ENCODE measurements around the gene HBD. TPM values are rescaled to one million over a fixed set of nuclear protein-coding genes. Genes with fewer than 3 reads are reported as not detected.

Gene HBD
- total RNA-seq, 1 experiment from 2014 or later, result not detected

- Mint-ChIP-seq H3K27me3 (ENCODE audit: insufficient read depth, unreplicated experiment) (peaks cover 12% of the 10 kb centered on the region), H3K27ac (ENCODE audit: unreplicated experiment) (no peak overlapping the region), H3K4me1 (ENCODE audit: low read depth, unreplicated experiment) (no peaks in the 10 kb centered on the region), H3K9me3 (ENCODE audit: unreplicated experiment) (no peaks in the 10 kb centered on the region), H3K36me3 (ENCODE audit: insufficient read depth, unreplicated experiment) (no peaks in the 10 kb centered on the region), H3K4me3 (ENCODE audit: unreplicated experiment) (no peak overlapping the region)
- DNase-seq, result no peak
- Histone ChIP-seq H3K4me3 (ENCODE audit: low read depth, low read length) (no peak overlapping the region), H3K27me3 (replicated peaks; ENCODE audit: control insufficient read depth, insufficient read depth, low read length) (no peaks in the 10 kb centered on the region), H3K9me3 (no peaks in the 10 kb centered on the region), H3K36me3 (ENCODE audit: control insufficient read depth, insufficient read depth, low read length) (no peaks in the 10 kb centered on the region), H3K4me1 (no peaks in the 10 kb centered on the region)
- ChIA-PET CTCF (interaction anchor here (0.6 kb wide), 1 partner anchor 11 kb away, joined by 3 read pairs; no protein-coding TSS in a partner anchor), POLR2A (no interaction called here)
- BruUV-seq (replicated peaks), result no TSS peak
- no peak for TF ChIP-seq CTCF (IDR thresholded peaks at IDR 0.05; ENCODE audit: insufficient read depth in 1 of 2, low read depth in 1 of 2, low read length in 1 of 2, severe bottlenecking in 1 of 2, unreplicated experiment in 1 of 2)
- intact Hi-C loops (cut with micrococcal nuclease; ENCODE audit: unreplicated experiment), result no loop called here
Measured at GRCh38 chr11:5238486-5238885, 4.2 kb upstream of the HBD start.

GRCh38 chr11:5237420-5237819 is 3.1 kb upstream of the HBD start:
- no peak for DNase-seq
- no peaks in the 10 kb centered on the region for H3K27me3 ChIP-seq (replicated peaks; ENCODE audit: control insufficient read depth, insufficient read depth, low read length)
- no peaks in the 10 kb centered on the region for H3K36me3 ChIP-seq (ENCODE audit: control insufficient read depth, insufficient read depth, low read length)
- no peaks in the 10 kb centered on the region for H3K4me1 Mint-ChIP-seq (ENCODE audit: low read depth, unreplicated experiment)
- no peak overlapping the region for H3K4me3 Mint-ChIP-seq (ENCODE audit: unreplicated experiment)
- POLR2A ChIA-PET, result no interaction called here
- intact Hi-C loops (cut with micrococcal nuclease; ENCODE audit: unreplicated experiment), result no loop called here
- no peaks in the 10 kb centered on the region for H3K9me3 ChIP-seq
- no peak overlapping the region for H3K27ac Mint-ChIP-seq (ENCODE audit: unreplicated experiment)
- H3K4me3 ChIP-seq (ENCODE audit: low read depth, low read length), result no peak overlapping the region
- peaks cover 12% of the 10 kb centered on the region for H3K27me3 Mint-ChIP-seq (ENCODE audit: insufficient read depth, unreplicated experiment)
- no TSS peak for BruUV-seq (replicated peaks)
- TF ChIP-seq CTCF (IDR thresholded peaks at IDR 0.05; ENCODE audit: insufficient read depth in 1 of 2, low read depth in 1 of 2, low read length in 1 of 2, severe bottlenecking in 1 of 2, unreplicated experiment in 1 of 2), result no peak
- no peaks in the 10 kb centered on the region for H3K4me1 ChIP-seq
- CTCF ChIA-PET, result no interaction called here
- no peaks in the 10 kb centered on the region for H3K9me3 Mint-ChIP-seq (ENCODE audit: unreplicated experiment)
- H3K36me3 Mint-ChIP-seq (ENCODE audit: insufficient read depth, unreplicated experiment), result no peaks in the 10 kb centered on the region

- TF ChIP-seq CTCF (IDR thresholded peaks at IDR 0.05; ENCODE audit: insufficient read depth in 1 of 2, low read depth in 1 of 2, low read length in 1 of 2, severe bottlenecking in 1 of 2, unreplicated experiment in 1 of 2), result no peak
- H3K27me3 Mint-ChIP-seq (ENCODE audit: insufficient read depth, unreplicated experiment), result peaks cover 16% of the 10 kb centered on the region
- intact Hi-C loops (cut with micrococcal nuclease; ENCODE audit: unreplicated experiment), result no loop called here
- H3K27ac Mint-ChIP-seq (ENCODE audit: unreplicated experiment), result no peak overlapping the region
- no peaks in the 10 kb centered on the region for H3K9me3 Mint-ChIP-seq (ENCODE audit: unreplicated experiment)
- ChIA-PET CTCF (no interaction called here), POLR2A (no interaction called here)
- H3K36me3 ChIP-seq (ENCODE audit: control insufficient read depth, insufficient read depth, low read length), result no peaks in the 10 kb centered on the region
- no peak overlapping the region for H3K4me3 ChIP-seq (ENCODE audit: low read depth, low read length)
- H3K4me3 Mint-ChIP-seq (ENCODE audit: unreplicated experiment), result no peak overlapping the region
- H3K4me1 Mint-ChIP-seq (ENCODE audit: low read depth, unreplicated experiment), result no peaks in the 10 kb centered on the region
- H3K27me3 ChIP-seq (replicated peaks; ENCODE audit: control insufficient read depth, insufficient read depth, low read length), result no peaks in the 10 kb centered on the region
- BruUV-seq (replicated peaks), result no TSS peak
- no peak for DNase-seq
- H3K4me1 ChIP-seq, result no peaks in the 10 kb centered on the region
- no peaks in the 10 kb centered on the region for H3K9me3 ChIP-seq
- H3K36me3 Mint-ChIP-seq (ENCODE audit: insufficient read depth, unreplicated experiment), result no peaks in the 10 kb centered on the region
Measured at GRCh38 chr11:5235364-5236095, 1.2 kb upstream of the HBD start.

Measured in Caco-2 (cell line).